ENCODE results near the gene EPHB2.
A peak's percentile ranks its signal among the peaks of the same experiment; 100 is the strongest.

The EPHB2 gene

GRCh38 chr1:22752339-22752738 is 41.7 kb downstream of the EPHB2 start:
- DNase-seq, result no peak

- no peak for DNase-seq
Measured at GRCh38 chr1:22753481-22753971, 42.9 kb downstream of the EPHB2 start.

- DNase-seq, result no peak
Measured at GRCh38 chr1:22754106-22754768, 43.6 kb downstream of the EPHB2 start.

- no peak for DNase-seq
Measured at GRCh38 chr1:22754824-22755223, 44.2 kb downstream of the EPHB2 start.

- DNase-seq, result no peak
Measured at GRCh38 chr1:22755641-22756040, 45.0 kb downstream of the EPHB2 start.

GRCh38 chr1:22756125-22756735 is 45.6 kb downstream of the EPHB2 start:
- DNase-seq, result no peak

- no peak for DNase-seq
Measured at GRCh38 chr1:22760455-22760854, 49.8 kb downstream of the EPHB2 start.

- no peak for DNase-seq
Measured at GRCh38 chr1:22761101-22761500, 50.5 kb downstream of the EPHB2 start.

GRCh38 chr1:22761821-22762220 is 51.2 kb downstream of the EPHB2 start:
- DNase-seq, result no peak

- DNase-seq, result no peak
Measured at GRCh38 chr1:22763487-22764200, 53.0 kb downstream of the EPHB2 start.

- no peak for DNase-seq
Measured at GRCh38 chr1:22767852-22768251, 57.2 kb downstream of the EPHB2 start.

- DNase-seq, result no peak
Measured at GRCh38 chr1:22769932-22770331, 59.3 kb downstream of the EPHB2 start.

GRCh38 chr1:22772014-22772413 is 61.4 kb downstream of the EPHB2 start:
- DNase-seq, result peak; percentile 79

GRCh38 chr1:22773981-22774832 is 63.6 kb downstream of the EPHB2 start:
- peak; percentile 63 for DNase-seq

- DNase-seq, result no peak
Measured at GRCh38 chr1:22774833-22775182, 64.2 kb downstream of the EPHB2 start.

GRCh38 chr1:22775478-22775877 is 64.8 kb downstream of the EPHB2 start:
- DNase-seq, result no peak

- no peak for DNase-seq
Measured at GRCh38 chr1:22776035-22776613, 65.5 kb downstream of the EPHB2 start.

GRCh38 chr1:22777388-22778057 is 66.9 kb downstream of the EPHB2 start:
- DNase-seq, result no peak

- DNase-seq, result no peak
Measured at GRCh38 chr1:22778408-22778807, 67.8 kb downstream of the EPHB2 start.

- DNase-seq, result peak; percentile 75
Measured at GRCh38 chr1:22778862-22779520, 68.4 kb downstream of the EPHB2 start.

- DNase-seq, result no peak
Measured at GRCh38 chr1:22780696-22781095, 70.1 kb downstream of the EPHB2 start.

- no peak for DNase-seq
Measured at GRCh38 chr1:22781483-22781882, 70.8 kb downstream of the EPHB2 start.
